ENCODE data around the gene DYNLL2. TPM values are rescaled to one million over a fixed set of nuclear protein-coding genes. Genes with fewer than 3 reads are reported as not detected.

Gene DYNLL2
- polyA plus RNA-seq, 1 donor (not counting 4 experiments of a cell fraction or from before 2014, with no cell fraction given): 21.5 TPM

DNA sequence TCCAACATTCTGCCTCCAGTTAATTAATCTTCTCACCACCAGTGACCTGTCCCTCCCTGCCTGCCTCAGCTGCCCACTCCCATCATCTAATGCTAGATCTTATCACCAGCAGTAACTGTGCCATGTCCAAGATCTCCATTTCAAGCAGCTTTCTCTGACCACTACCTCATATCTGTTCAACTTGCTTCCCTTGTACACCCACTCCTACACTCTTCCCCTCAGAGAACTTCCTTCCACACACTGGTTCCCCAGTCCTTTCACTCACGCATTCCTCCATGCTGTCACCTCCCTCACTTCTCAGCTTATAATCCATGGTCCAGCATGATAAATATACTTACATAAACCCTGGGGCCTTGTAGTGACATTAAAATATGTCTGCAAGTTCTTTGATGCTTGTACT is 31.8 kb upstream of the DYNLL2 start:
- FAIRE-seq: no peak
- H3K4me3 ChIP-seq (ENCODE audit: control insufficient read depth in 2 of 3, extremely low read depth in 1 of 3, insufficient read depth in 2 of 3, low read depth in 1 of 3, low read length in 3 of 3): no peak overlapping the region

DNA sequence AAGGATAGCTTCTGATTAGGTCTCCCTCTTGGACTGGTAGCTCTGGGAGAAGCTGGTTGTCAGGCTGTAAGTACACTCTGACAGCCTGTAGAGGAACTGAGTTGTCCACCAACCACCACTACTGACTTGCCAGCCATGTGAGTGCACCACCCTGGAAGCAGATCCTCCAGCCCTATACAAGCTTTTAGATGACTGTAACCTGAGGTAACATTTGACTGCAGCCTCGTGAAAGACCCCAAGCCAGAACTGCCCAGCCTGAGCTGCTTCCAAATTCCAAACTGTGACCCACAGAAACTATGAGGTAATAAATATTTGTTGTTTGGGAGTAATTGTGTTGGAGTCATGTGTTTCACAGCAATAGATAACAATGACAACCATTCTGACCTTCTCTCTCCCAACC is 30.8 kb upstream of the DYNLL2 start:
- dilution Hi-C loops (cut with MboI; ENCODE audit: extremely low pct_ligation_motif_present, low sequenced_read_pairs): no loop called here
- FAIRE-seq (no peak), DNase-seq (ENCODE audit: low read depth, low spot score) (no peak)
- no peak overlapping the region for H3K4me2 ChIP-seq (ENCODE audit: control insufficient read depth, extremely low read depth, insufficient read depth, low read depth, low read length)
- H3K4me1 ChIP-seq (ENCODE audit: control insufficient read depth, extremely low read depth, insufficient read depth, low read length): no peaks in the 10 kb centered on the region
- H3K9me1 ChIP-seq (ENCODE audit: control insufficient read depth, extremely low read depth, insufficient read depth, low read length): no peaks in the 10 kb centered on the region
- no peaks in the 10 kb centered on the region for H3K36me3 ChIP-seq (ENCODE audit: control insufficient read depth in 2 of 2, extremely low read depth in 1 of 2, insufficient read depth in 2 of 2, low read length in 2 of 2)
- H3K4me3 ChIP-seq (ENCODE audit: control insufficient read depth in 2 of 3, extremely low read depth in 1 of 3, insufficient read depth in 2 of 3, low read depth in 1 of 3, low read length in 3 of 3): no peak overlapping the region
- no peaks in the 10 kb centered on the region for H4K20me1 ChIP-seq (ENCODE audit: control insufficient read depth, extremely low read depth, insufficient read depth, low read length)
- H2AFZ ChIP-seq (ENCODE audit: control insufficient read depth, low read length): no peak overlapping the region
- no peak for TF ChIP-seq EZH2 (IDR thresholded peaks at IDR 0.05; ENCODE audit: low read length)
- TF ChIP-seq, protein P1, sequence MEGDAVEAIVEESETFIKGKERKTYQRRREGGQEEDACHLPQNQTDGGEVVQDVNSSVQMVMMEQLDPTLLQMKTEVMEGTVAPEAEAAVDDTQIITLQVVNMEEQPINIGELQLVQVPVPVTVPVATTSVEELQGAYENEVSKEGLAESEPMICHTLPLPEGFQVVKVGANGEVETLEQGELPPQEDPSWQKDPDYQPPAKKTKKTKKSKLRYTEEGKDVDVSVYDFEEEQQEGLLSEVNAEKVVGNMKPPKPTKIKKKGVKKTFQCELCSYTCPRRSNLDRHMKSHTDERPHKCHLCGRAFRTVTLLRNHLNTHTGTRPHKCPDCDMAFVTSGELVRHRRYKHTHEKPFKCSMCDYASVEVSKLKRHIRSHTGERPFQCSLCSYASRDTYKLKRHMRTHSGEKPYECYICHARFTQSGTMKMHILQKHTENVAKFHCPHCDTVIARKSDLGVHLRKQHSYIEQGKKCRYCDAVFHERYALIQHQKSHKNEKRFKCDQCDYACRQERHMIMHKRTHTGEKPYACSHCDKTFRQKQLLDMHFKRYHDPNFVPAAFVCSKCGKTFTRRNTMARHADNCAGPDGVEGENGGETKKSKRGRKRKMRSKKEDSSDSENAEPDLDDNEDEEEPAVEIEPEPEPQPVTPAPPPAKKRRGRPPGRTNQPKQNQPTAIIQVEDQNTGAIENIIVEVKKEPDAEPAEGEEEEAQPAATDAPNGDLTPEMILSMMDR (optimal IDR thresholded peaks at IDR 0.05 in 1 of 3, IDR thresholded peaks at IDR 0.05 in 1 of 3, conservative IDR thresholded peaks at IDR 0.05 in 1 of 3; ENCODE audit: extremely low read depth in 1 of 3, insufficient read depth in 2 of 3, low read length in 3 of 3): no peak
- H3K79me2 ChIP-seq (ENCODE audit: control insufficient read depth, insufficient read depth, low read length): no peaks in the 10 kb centered on the region
- H3K27me3 ChIP-seq (ENCODE audit: control insufficient read depth, extremely low read depth, insufficient read depth, low read length): peaks cover 4% of the 10 kb centered on the region
- no peak overlapping the region for H3K27ac ChIP-seq (ENCODE audit: control insufficient read depth, insufficient read depth, low read length)
- H3K9ac ChIP-seq (ENCODE audit: control insufficient read depth, extremely low read depth, insufficient read depth, low read length): no peak overlapping the region
- no peaks in the 10 kb centered on the region for H3K9me3 ChIP-seq (ENCODE audit: control insufficient read depth, low read depth, low read length)

More for the DNA sequence above, 31.8 kb upstream of the DYNLL2 start:
- Histone ChIP-seq H3K9me3 (ENCODE audit: control insufficient read depth, low read depth, low read length) (no peaks in the 10 kb centered on the region), H3K79me2 (ENCODE audit: control insufficient read depth, insufficient read depth, low read length) (no peaks in the 10 kb centered on the region), H2AFZ (ENCODE audit: control insufficient read depth, low read length) (no peak overlapping the region), H3K36me3 (ENCODE audit: control insufficient read depth in 2 of 2, extremely low read depth in 1 of 2, insufficient read depth in 2 of 2, low read length in 2 of 2) (no peaks in the 10 kb centered on the region), H3K4me1 (ENCODE audit: control insufficient read depth, extremely low read depth, insufficient read depth, low read length) (no peaks in the 10 kb centered on the region), H3K9ac (ENCODE audit: control insufficient read depth, extremely low read depth, insufficient read depth, low read length) (no peak overlapping the region), H3K27me3 (ENCODE audit: control insufficient read depth, extremely low read depth, insufficient read depth, low read length) (peaks cover 4% of the 10 kb centered on the region), H4K20me1 (ENCODE audit: control insufficient read depth, extremely low read depth, insufficient read depth, low read length) (no peaks in the 10 kb centered on the region), H3K9me1 (ENCODE audit: control insufficient read depth, extremely low read depth, insufficient read depth, low read length) (no peaks in the 10 kb centered on the region), H3K4me2 (ENCODE audit: control insufficient read depth, extremely low read depth, insufficient read depth, low read depth, low read length) (no peak overlapping the region), H3K27ac (ENCODE audit: control insufficient read depth, insufficient read depth, low read length) (no peak overlapping the region)
- TF ChIP-seq, protein P1 (optimal IDR thresholded peaks at IDR 0.05 in 1 of 3, IDR thresholded peaks at IDR 0.05 in 1 of 3, conservative IDR thresholded peaks at IDR 0.05 in 1 of 3; ENCODE audit: extremely low read depth in 1 of 3, insufficient read depth in 2 of 3, low read length in 3 of 3): no peak
- TF ChIP-seq EZH2 (IDR thresholded peaks at IDR 0.05; ENCODE audit: low read length): no peak
- no peak for DNase-seq (ENCODE audit: low read depth, low spot score)
- dilution Hi-C loops (cut with MboI; ENCODE audit: extremely low pct_ligation_motif_present, low sequenced_read_pairs): no loop called here

All from keratinocyte (primary cell).